Activated T-cell treated with anti-CD3 and anti-CD28 coated beads, Interleukin-2, amount 50 U/mL, for 24 hours (primary cell): ENCODE data around the gene CRYZL1.
"Not testable (repeated sequence)": the region's sequence is repeated elsewhere in the genome, so short reads cannot be mapped to it uniquely, and the experiment has no call there.

Experiments used
- DNase-seq: peaks from one replicate; pipeline ENCODE4 v3.0.0-alpha.2; 2020
- H3K27ac Mint-ChIP-seq: 2 replicates; pipeline ENCODE4 v1.8.0; 2020; ENCODE audit warnings: mild to moderate bottlenecking, mixed read lengths
- H3K27me3 Mint-ChIP-seq: 2 replicates; pipeline ENCODE4 v1.8.0; 2020; ENCODE audit warnings: mixed read lengths
- H3K36me3 Mint-ChIP-seq: 2 replicates; pipeline ENCODE4 v1.8.0; 2020; ENCODE audit warnings: low read depth, mixed read lengths
- H3K4me1 Mint-ChIP-seq: 2 replicates; pipeline ENCODE4 v1.8.0; 2020; ENCODE audit warnings: low read depth, mixed read lengths
- H3K4me3 Mint-ChIP-seq: 2 replicates; pipeline ENCODE4 v1.8.0; 2020; ENCODE audit warnings: mild to moderate bottlenecking, moderate library complexity, mixed read lengths
- H3K9me3 Mint-ChIP-seq: 2 replicates; pipeline ENCODE4 v1.8.0; 2020; ENCODE audit warnings: mixed read lengths

Gene CRYZL1

GRCh38 chr21:33576741-33577141 lies 64.8 kb downstream of the CRYZL1 start:
- not testable (repeated sequence) for H3K9me3 Mint-ChIP-seq, DNase-seq, H3K27me3 Mint-ChIP-seq, H3K4me3 Mint-ChIP-seq
- Mint-ChIP-seq H3K36me3 (peaks cover 86% of the 10 kb centered on the region), H3K27ac (peak overlapping the region; percentile 11), H3K4me1 (peaks cover 20% of the 10 kb centered on the region)

GRCh38 chr21:33572350-33572749 lies 69.2 kb downstream of the CRYZL1 start:
- Mint-ChIP-seq H3K4me3 (no peak overlapping the region), H3K36me3 (peaks cover 89% of the 10 kb centered on the region), H3K27ac (peak overlapping the region; percentile 57), H3K4me1 (peaks cover 28% of the 10 kb centered on the region), H3K9me3 (no peaks in the 10 kb centered on the region), H3K27me3 (no peaks in the 10 kb centered on the region)
- no peak for DNase-seq

DNA sequence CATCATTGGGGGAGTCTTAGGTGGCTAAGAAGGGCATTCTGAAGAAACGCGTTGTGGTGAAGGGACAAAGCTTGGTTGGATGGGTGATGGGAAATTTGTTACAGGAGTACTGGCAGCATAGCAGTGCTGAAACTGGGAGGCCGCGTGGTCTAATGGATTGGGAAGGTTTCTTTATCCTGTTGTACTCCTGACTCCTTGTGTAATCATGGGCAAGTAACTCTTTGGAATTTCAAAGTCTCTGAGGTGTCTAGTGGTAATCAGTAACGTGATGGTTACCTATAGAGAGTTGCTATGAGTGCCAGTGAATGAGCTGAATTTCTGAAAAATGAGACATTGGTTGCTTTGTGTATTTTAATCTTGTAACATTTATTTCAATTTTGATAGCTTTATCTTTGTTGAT lies 71.5 kb downstream of the CRYZL1 start:
- H3K9me3 Mint-ChIP-seq, result no peaks in the 10 kb centered on the region
- peaks cover 83% of the 10 kb centered on the region for H3K36me3 Mint-ChIP-seq
- H3K4me3 Mint-ChIP-seq, result no peak overlapping the region
- H3K4me1 Mint-ChIP-seq, result peaks cover 45% of the 10 kb centered on the region
- H3K27ac Mint-ChIP-seq, result peak overlapping the region; percentile 85
- no peak for DNase-seq
- H3K27me3 Mint-ChIP-seq, result no peaks in the 10 kb centered on the region

DNA sequence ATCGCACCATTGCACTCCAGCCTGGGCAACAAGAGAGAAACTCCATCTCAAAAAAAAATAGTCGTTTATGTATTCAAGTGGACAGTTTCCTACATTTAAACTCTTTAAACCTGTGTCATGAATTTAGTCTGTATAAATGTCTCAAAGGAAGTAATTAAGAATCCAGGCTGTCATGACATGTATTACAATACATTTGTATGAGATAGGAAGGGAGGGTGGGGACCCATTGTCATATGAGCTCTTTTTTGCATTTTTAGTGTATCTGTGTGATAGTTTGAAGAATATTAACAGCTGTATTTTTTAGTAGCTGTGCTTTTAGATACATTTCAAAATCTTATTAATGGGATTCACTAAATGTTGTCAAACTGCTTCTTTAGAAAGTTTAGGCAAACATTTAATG lies 73.1 kb downstream of the CRYZL1 start:
- H3K4me3 Mint-ChIP-seq, result no peak overlapping the region
- no peaks in the 10 kb centered on the region for H3K9me3 Mint-ChIP-seq
- DNase-seq, result no peak
- H3K4me1 Mint-ChIP-seq, result peaks cover 51% of the 10 kb centered on the region
- no peaks in the 10 kb centered on the region for H3K27me3 Mint-ChIP-seq
- H3K27ac Mint-ChIP-seq, result peak overlapping the region; percentile 85
- H3K36me3 Mint-ChIP-seq, result peaks cover 82% of the 10 kb centered on the region

- Mint-ChIP-seq H3K9me3 (no peaks in the 10 kb centered on the region), H3K4me3 (no peak overlapping the region), H3K4me1 (peaks cover 55% of the 10 kb centered on the region), H3K27me3 (no peaks in the 10 kb centered on the region), H3K36me3 (peaks cover 82% of the 10 kb centered on the region), H3K27ac (peak overlapping the region; percentile 85)
- DNase-seq, result no peak
These were observed 73.6 kb downstream of the CRYZL1 start for GRCh38 chr21:33567914-33568313.

DNA sequence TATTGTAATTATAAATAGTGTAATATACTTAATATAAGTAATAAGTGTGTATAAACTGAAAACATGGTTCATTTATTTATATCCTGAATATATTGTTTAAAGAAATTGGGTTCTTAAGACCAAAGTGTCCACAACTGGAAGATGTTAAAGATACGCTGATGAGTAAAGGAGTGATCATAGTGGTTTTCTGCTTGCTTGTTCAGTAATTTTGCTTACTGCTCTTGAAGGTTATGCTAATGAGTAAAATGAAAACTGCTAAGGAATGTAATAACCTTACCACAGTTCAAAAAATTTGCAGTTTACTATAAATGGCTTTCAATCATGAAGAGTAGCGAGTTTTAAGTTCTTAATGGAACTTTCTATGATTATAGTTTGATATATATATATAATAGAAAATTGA lies 75.0 kb downstream of the CRYZL1 start:
- DNase-seq, result no peak
- Mint-ChIP-seq H3K36me3 (peaks cover 83% of the 10 kb centered on the region), H3K27ac (peak overlapping the region; percentile 55), H3K4me1 (peaks cover 54% of the 10 kb centered on the region), H3K9me3 (no peaks in the 10 kb centered on the region), H3K4me3 (no peak overlapping the region), H3K27me3 (no peaks in the 10 kb centered on the region)

GRCh38 chr21:33562389-33562788 lies 79.2 kb downstream of the CRYZL1 start:
- Mint-ChIP-seq H3K9me3 (no peaks in the 10 kb centered on the region), H3K27me3 (no peaks in the 10 kb centered on the region), H3K27ac (peak overlapping the region; percentile 44), H3K4me1 (peaks cover 69% of the 10 kb centered on the region), H3K36me3 (peaks cover 87% of the 10 kb centered on the region), H3K4me3 (no peak overlapping the region)
- no peak for DNase-seq

DNA sequence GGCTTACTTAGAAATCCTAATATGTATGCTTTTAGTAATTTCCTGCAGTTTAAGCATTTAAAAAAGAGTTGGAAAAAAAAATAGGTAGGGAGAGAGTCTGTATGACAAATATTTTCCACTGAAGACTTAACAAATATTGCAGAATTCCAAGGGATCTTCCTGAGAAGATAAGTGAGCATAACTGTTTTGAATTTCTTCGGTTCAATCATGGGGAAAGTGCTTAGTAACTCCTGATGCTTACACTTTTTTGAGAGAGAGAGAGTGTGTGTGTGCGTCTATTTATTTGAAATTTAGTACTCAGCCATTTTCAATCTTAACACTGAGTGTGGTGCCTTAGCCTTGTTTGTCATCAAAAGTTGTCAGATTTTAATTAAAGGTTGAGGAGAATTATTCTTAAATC lies 80.2 kb downstream of the CRYZL1 start:
- Mint-ChIP-seq H3K27me3 (no peaks in the 10 kb centered on the region), H3K27ac (peak overlapping the region; percentile 69), H3K4me3 (no peak overlapping the region), H3K4me1 (peaks cover 72% of the 10 kb centered on the region), H3K36me3 (peaks cover 91% of the 10 kb centered on the region), H3K9me3 (no peaks in the 10 kb centered on the region)
- DNase-seq, result no peak

GRCh38 chr21:33560965-33561364 lies 80.6 kb downstream of the CRYZL1 start:
- DNase-seq, result no peak
- Mint-ChIP-seq H3K4me3 (no peak overlapping the region), H3K36me3 (peaks cover 92% of the 10 kb centered on the region), H3K9me3 (no peaks in the 10 kb centered on the region), H3K4me1 (peaks cover 72% of the 10 kb centered on the region), H3K27ac (peak overlapping the region; percentile 69), H3K27me3 (no peaks in the 10 kb centered on the region)

GRCh38 chr21:33559813-33560212 lies 81.7 kb downstream of the CRYZL1 start:
- Mint-ChIP-seq H3K4me3 (no peak overlapping the region), H3K27me3 (no peaks in the 10 kb centered on the region), H3K4me1 (peaks cover 72% of the 10 kb centered on the region), H3K27ac (peak overlapping the region; percentile 63), H3K9me3 (no peaks in the 10 kb centered on the region), H3K36me3 (peaks cover 94% of the 10 kb centered on the region)
- DNase-seq, result no peak

GRCh38 chr21:33558777-33559421 lies 82.6 kb downstream of the CRYZL1 start:
- Mint-ChIP-seq H3K27ac (peak overlapping the region; percentile 12), H3K4me1 (peaks cover 79% of the 10 kb centered on the region)

GRCh38 chr21:33557447-33557846 lies 84.1 kb downstream of the CRYZL1 start:
- H3K4me1 Mint-ChIP-seq, result peaks cover 81% of the 10 kb centered on the region
- H3K27ac Mint-ChIP-seq, result peak overlapping the region; percentile 40
- H3K36me3 Mint-ChIP-seq, result peaks cover 97% of the 10 kb centered on the region
- no peak for DNase-seq
- no peaks in the 10 kb centered on the region for H3K27me3 Mint-ChIP-seq
- H3K9me3 Mint-ChIP-seq, result no peaks in the 10 kb centered on the region
- no peak overlapping the region for H3K4me3 Mint-ChIP-seq

More at GRCh38 chr21:33558777-33559421, 82.6 kb downstream of the CRYZL1 start:
- no peaks in the 10 kb centered on the region for H3K9me3 Mint-ChIP-seq
- H3K4me3 Mint-ChIP-seq, result no peak overlapping the region
- H3K27me3 Mint-ChIP-seq, result no peaks in the 10 kb centered on the region
- peaks cover 96% of the 10 kb centered on the region for H3K36me3 Mint-ChIP-seq
- DNase-seq, result no peak

GRCh38 chr21:33554982-33555344 lies 86.6 kb downstream of the CRYZL1 start:
- Mint-ChIP-seq H3K4me1 (peaks cover 70% of the 10 kb centered on the region), H3K4me3 (peak overlapping the region; percentile 58), H3K27ac (peak overlapping the region; percentile 76), H3K9me3 (no peaks in the 10 kb centered on the region), H3K27me3 (no peaks in the 10 kb centered on the region), H3K36me3 (peaks cover 97% of the 10 kb centered on the region)
- no peak for DNase-seq

- peak overlapping the region; percentile 58 for H3K4me3 Mint-ChIP-seq
- peaks cover 68% of the 10 kb centered on the region for H3K4me1 Mint-ChIP-seq
- H3K27ac Mint-ChIP-seq, result peak overlapping the region; percentile 76
These were observed 87.1 kb downstream of the CRYZL1 start for GRCh38 chr21:33554236-33554981.

GRCh38 chr21:33552999-33553598 lies 88.4 kb downstream of the CRYZL1 start:
- H3K27ac Mint-ChIP-seq, result peak overlapping the region; percentile 67

More at GRCh38 chr21:33554236-33554981, 87.1 kb downstream of the CRYZL1 start:
- DNase-seq, result no peak
- Mint-ChIP-seq H3K27me3 (no peaks in the 10 kb centered on the region), H3K9me3 (no peaks in the 10 kb centered on the region), H3K36me3 (peaks cover 97% of the 10 kb centered on the region)

More at GRCh38 chr21:33552999-33553598, 88.4 kb downstream of the CRYZL1 start:
- Mint-ChIP-seq H3K27me3 (no peaks in the 10 kb centered on the region), H3K9me3 (no peaks in the 10 kb centered on the region), H3K4me1 (peaks cover 65% of the 10 kb centered on the region), H3K36me3 (peaks cover 97% of the 10 kb centered on the region), H3K4me3 (no peak overlapping the region)
- DNase-seq, result no peak
